ENCODE measurements around the gene LEP.

- TF ChIP-seq, protein P1, sequence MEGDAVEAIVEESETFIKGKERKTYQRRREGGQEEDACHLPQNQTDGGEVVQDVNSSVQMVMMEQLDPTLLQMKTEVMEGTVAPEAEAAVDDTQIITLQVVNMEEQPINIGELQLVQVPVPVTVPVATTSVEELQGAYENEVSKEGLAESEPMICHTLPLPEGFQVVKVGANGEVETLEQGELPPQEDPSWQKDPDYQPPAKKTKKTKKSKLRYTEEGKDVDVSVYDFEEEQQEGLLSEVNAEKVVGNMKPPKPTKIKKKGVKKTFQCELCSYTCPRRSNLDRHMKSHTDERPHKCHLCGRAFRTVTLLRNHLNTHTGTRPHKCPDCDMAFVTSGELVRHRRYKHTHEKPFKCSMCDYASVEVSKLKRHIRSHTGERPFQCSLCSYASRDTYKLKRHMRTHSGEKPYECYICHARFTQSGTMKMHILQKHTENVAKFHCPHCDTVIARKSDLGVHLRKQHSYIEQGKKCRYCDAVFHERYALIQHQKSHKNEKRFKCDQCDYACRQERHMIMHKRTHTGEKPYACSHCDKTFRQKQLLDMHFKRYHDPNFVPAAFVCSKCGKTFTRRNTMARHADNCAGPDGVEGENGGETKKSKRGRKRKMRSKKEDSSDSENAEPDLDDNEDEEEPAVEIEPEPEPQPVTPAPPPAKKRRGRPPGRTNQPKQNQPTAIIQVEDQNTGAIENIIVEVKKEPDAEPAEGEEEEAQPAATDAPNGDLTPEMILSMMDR (IDR thresholded peaks at IDR 0.05): no peak
- TF ChIP-seq POLR2A (IDR thresholded peaks at IDR 0.05): no peak
Observed at GRCh38 chr7:128227271-128227670, 13.8 kb upstream of the LEP start.
